A549 (cell line): ENCODE measurements around the gene MYOF.
A peak's percentile ranks its signal among the peaks of the same experiment; 100 is the strongest.

ENCODE experiments used
- CEBPB ChIP-seq, 2 experiments: fragments of >200 bp in 1 of 2; sonication (Bioruptor Twin) in 1 of 2; formaldehyde crosslinking in 1 of 2; IDR thresholded peaks; 2 replicates each; pipeline ENCODE4 v1.6.1; 2012 to 2016
- CTCF ChIP-seq: fragments of >200 bp; sonication (Bioruptor Twin); formaldehyde crosslinking; IDR thresholded peaks from 3 replicates; pipeline ENCODE4 v1.5.1; 2016
- MAFK ChIP-seq: fragments of 450-650 bp; IDR thresholded peaks from 2 replicates; pipeline ENCODE4 v1.6.1; 2014; ENCODE audit not compliant: partially characterized antibody
- NPAS2 ChIP-seq: fragments of 250-450 bp; sonication (Bioruptor Pico); IDR thresholded peaks from 2 replicates; pipeline ENCODE4 v1.8.0; 2022; ENCODE audit warnings: mild to moderate bottlenecking, moderate library complexity, borderline replicate concordance
- NR3C1 ChIP-seq: fragments of >200 bp; sonication (Bioruptor Twin); formaldehyde crosslinking; IDR thresholded peaks from 3 replicates; pipeline ENCODE4 v1.6.1; 2017
- POLR2A ChIP-seq: IDR thresholded peaks from 2 replicates; pipeline ENCODE4 v1.6.1; 2012; ENCODE audit warnings: mild to moderate bottlenecking, low read length
- REST ChIP-seq: fragments of 200-600 bp; sonication (generic); IDR thresholded peaks from 2 replicates; pipeline ENCODE4 v1.6.1; 2016; ENCODE audit warnings: antibody characterized with exemption, mild to moderate bottlenecking, moderate library complexity
- USF2 ChIP-seq: fragments of 450-650 bp; IDR thresholded peaks from 2 replicates; pipeline ENCODE4 v1.6.1; 2014; ENCODE audit warnings: antibody characterized with exemption
- ZFP36 ChIP-seq: fragments of 450-650 bp; IDR thresholded peaks from 2 replicates; pipeline ENCODE4 v1.6.1; 2014; ENCODE audit warnings: borderline replicate concordance; ENCODE audit not compliant: partially characterized antibody

GRCh38 chr10:93482145-93482834 is at the start of gene MYOF:
- TF ChIP-seq CEBPB (IDR thresholded peaks at IDR 0.05) (no peak), POLR2A (peak; percentile 68), CTCF (peak; percentile 63), NR3C1 (no peak), NPAS2 (CRISPR knock-in tag) (no peak), ZFP36 (no peak), MAFK (no peak), USF2 (no peak), REST (no peak)
